Measurements from ENCODE around the gene TPCN2. TPM values are rescaled to one million over a fixed set of nuclear protein-coding genes. Genes with fewer than 3 reads are reported as not detected.

Gene TPCN2
- total RNA-seq, 6 donors from 2014 or later, result 12.5 to 61.8 (median 18.8) TPM

GRCh38 chr11:69014084-69014851 lies 34.5 kb upstream of the TPCN2 start:
- peaks cover 0 to 20% (median 10%) of the 10 kb centered on the region in 4 donors for H3K27me3 ChIP-seq
- peak overlapping the region; percentile 56 to 84 (median 76) for H3K27ac ChIP-seq
- no peaks in the 10 kb centered on the region for H3K9me3 ChIP-seq
- H3K4me3 ChIP-seq, result peak overlapping the region in 1 of 4 donors; percentile 43
- 42 to 43% methylated on average over 12 to 26 of the region's 28 CpGs for WGBS, 2 donors
- TF ChIP-seq POLR2AphosphoS5 (IDR thresholded peaks at IDR 0.05) (peak; percentile 56 to 60), EP300 (IDR thresholded peaks at IDR 0.05) (no peak), POLR2A (IDR thresholded peaks at IDR 0.05) (no peak)
- no peaks in the 10 kb centered on the region for H3K36me3 ChIP-seq
- peaks cover 10 to 43% (median 25%) of the 10 kb centered on the region in 4 donors for H3K4me1 ChIP-seq
- DNase-seq (peak in 1 of 2 donors; percentile 79), ATAC-seq (ENCODE audit: low FRiP score in 2 of 2) (peak in 1 of 2 donors; percentile 54)

GRCh38 chr11:69014898-69015549 lies 33.7 kb upstream of the TPCN2 start:
- ATAC-seq (ENCODE audit: low FRiP score in 2 of 2) (no peak), DNase-seq (no peak)
- 69 to 91% methylated on average over 3 to 9 of the region's 9 CpGs for WGBS, 2 donors
- peaks cover 5 to 38% (median 22%) of the 10 kb centered on the region in 4 donors for H3K4me1 ChIP-seq
- peaks cover 0 to 20% (median 10%) of the 10 kb centered on the region in 4 donors for H3K27me3 ChIP-seq
- peak overlapping the region in 3 of 4 donors; percentile 70 to 84 (median 83) for H3K27ac ChIP-seq
- H3K4me3 ChIP-seq, result no peak overlapping the region
- TF ChIP-seq CTCF (IDR thresholded peaks at IDR 0.05), result no peak
- no peak for TF ChIP-seq EP300 (IDR thresholded peaks at IDR 0.05)
- TF ChIP-seq POLR2AphosphoS5 (IDR thresholded peaks at IDR 0.05), result no peak
- no peak for TF ChIP-seq POLR2A (IDR thresholded peaks at IDR 0.05)
- no peaks in the 10 kb centered on the region for H3K9me3 ChIP-seq
- no peaks in the 10 kb centered on the region for H3K36me3 ChIP-seq

GRCh38 chr11:69017951-69018350 lies 30.8 kb upstream of the TPCN2 start:
- Histone ChIP-seq H3K27me3 (peaks cover 0 to 11% (median 4%) of the 10 kb centered on the region in 4 donors), H3K27ac (no peak overlapping the region), H3K9me3 (no peaks in the 10 kb centered on the region), H3K36me3 (no peaks in the 10 kb centered on the region), H3K4me1 (peaks cover under 1 to 22% (median 13%) of the 10 kb centered on the region in 4 donors), H3K4me3 (no peak overlapping the region)
- DNase-seq (peak in 1 of 2 donors; percentile 46), ATAC-seq (ENCODE audit: low FRiP score in 2 of 2) (no peak)
- no peak for TF ChIP-seq POLR2AphosphoS5 (IDR thresholded peaks at IDR 0.05)
- TF ChIP-seq POLR2A (IDR thresholded peaks at IDR 0.05), result no peak
- TF ChIP-seq EP300 (IDR thresholded peaks at IDR 0.05), result no peak
- 86 to 87% methylated on average over 10 of the region's 10 CpGs for WGBS, 2 donors

- TF ChIP-seq EP300 (IDR thresholded peaks at IDR 0.05), result no peak
- no peak for TF ChIP-seq POLR2A (IDR thresholded peaks at IDR 0.05)
- no peak for TF ChIP-seq POLR2AphosphoS5 (IDR thresholded peaks at IDR 0.05)
- Histone ChIP-seq H3K27ac (peak overlapping the region in 1 of 4 donors; percentile 21), H3K27me3 (peaks cover 0 to 1% (median 0%) of the 10 kb centered on the region in 4 donors), H3K9me3 (no peaks in the 10 kb centered on the region), H3K4me1 (peaks cover 0 to 12% (median 6%) of the 10 kb centered on the region in 4 donors), H3K36me3 (no peaks in the 10 kb centered on the region), H3K4me3 (no peak overlapping the region)
- ATAC-seq (ENCODE audit: low FRiP score in 2 of 2) (no peak), DNase-seq (no peak)
- WGBS, 2 donors, result 80% methylated on average over 9 to 13 of the region's 13 CpGs
Measured at GRCh38 chr11:69018924-69019323, 29.8 kb upstream of the TPCN2 start.

- no peaks in the 10 kb centered on the region for H3K36me3 ChIP-seq
- no peak for ATAC-seq (ENCODE audit: low FRiP score in 2 of 2)
- no peak overlapping the region for H3K27ac ChIP-seq
- H3K9me3 ChIP-seq, result no peaks in the 10 kb centered on the region
- no peaks in the 10 kb centered on the region for H3K4me1 ChIP-seq
- WGBS, 2 donors, result 73 to 75% methylated on average over 8 to 10 of the region's 10 CpGs
- H3K4me3 ChIP-seq, result no peak overlapping the region
- no peak for TF ChIP-seq CTCF (IDR thresholded peaks at IDR 0.05)
- no peak for TF ChIP-seq EP300 (IDR thresholded peaks at IDR 0.05)
- no peak for TF ChIP-seq POLR2AphosphoS5 (IDR thresholded peaks at IDR 0.05)
- TF ChIP-seq POLR2A (IDR thresholded peaks at IDR 0.05), result no peak
- DNase-seq, result no peak
- H3K27me3 ChIP-seq, result no peaks in the 10 kb centered on the region
Measured at GRCh38 chr11:69022260-69022659, 26.5 kb upstream of the TPCN2 start.

GRCh38 chr11:69024509-69024908 lies 24.2 kb upstream of the TPCN2 start:
- H3K36me3 ChIP-seq, result no peaks in the 10 kb centered on the region
- no peaks in the 10 kb centered on the region for H3K27me3 ChIP-seq
- 88 to 91% methylated on average over 5 to 6 of the region's 6 CpGs for WGBS, 2 donors

More at GRCh38 chr11:69024509-69024908, 24.2 kb upstream of the TPCN2 start:
- DNase-seq (no peak), ATAC-seq (ENCODE audit: low FRiP score in 2 of 2) (no peak)
- H3K27ac ChIP-seq, result no peak overlapping the region
- TF ChIP-seq EP300 (IDR thresholded peaks at IDR 0.05) (no peak), POLR2A (IDR thresholded peaks at IDR 0.05) (no peak), POLR2AphosphoS5 (IDR thresholded peaks at IDR 0.05) (no peak), CTCF (IDR thresholded peaks at IDR 0.05) (no peak)
- no peaks in the 10 kb centered on the region for H3K9me3 ChIP-seq
- H3K4me3 ChIP-seq, result no peak overlapping the region
- peaks cover 0 to 12% (median 8%) of the 10 kb centered on the region in 4 donors for H3K4me1 ChIP-seq

All from upper lobe of left lung (tissue), 6 donors.